ENCODE measurements around the gene PDYN.

DNA sequence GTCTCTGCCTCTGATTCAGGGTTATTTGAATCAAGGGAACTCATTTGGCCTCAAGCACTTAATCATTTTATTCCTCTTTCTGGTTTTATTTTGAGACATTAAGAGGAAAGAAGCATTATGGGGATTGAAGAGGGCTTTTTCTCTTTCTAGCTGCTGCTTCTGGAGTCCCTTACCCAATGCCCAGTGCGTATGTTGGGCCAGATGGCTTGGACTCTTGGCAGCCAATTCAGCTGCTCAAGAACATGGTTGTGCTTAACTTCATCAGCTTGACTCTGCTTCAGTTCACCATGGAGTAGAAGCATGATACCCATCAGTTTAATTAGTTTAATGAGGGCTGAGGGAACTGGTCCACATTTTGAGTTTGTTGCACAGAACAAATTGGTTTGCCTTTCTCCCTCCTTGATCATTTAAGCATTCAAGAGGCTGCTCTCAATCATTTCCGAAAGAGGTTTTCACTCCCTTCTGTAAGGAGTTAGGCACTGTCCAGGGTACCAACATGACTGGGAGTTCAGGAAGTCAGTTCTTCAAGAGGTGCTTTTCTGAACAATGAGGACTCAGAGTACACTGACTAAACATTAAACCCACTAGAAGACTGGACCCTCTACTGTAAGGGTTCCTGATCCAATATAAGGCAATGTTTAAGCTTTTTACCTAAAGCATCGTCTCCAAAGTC lies 14.6 kb downstream of the PDYN start:
- TF ChIP-seq, protein P1, sequence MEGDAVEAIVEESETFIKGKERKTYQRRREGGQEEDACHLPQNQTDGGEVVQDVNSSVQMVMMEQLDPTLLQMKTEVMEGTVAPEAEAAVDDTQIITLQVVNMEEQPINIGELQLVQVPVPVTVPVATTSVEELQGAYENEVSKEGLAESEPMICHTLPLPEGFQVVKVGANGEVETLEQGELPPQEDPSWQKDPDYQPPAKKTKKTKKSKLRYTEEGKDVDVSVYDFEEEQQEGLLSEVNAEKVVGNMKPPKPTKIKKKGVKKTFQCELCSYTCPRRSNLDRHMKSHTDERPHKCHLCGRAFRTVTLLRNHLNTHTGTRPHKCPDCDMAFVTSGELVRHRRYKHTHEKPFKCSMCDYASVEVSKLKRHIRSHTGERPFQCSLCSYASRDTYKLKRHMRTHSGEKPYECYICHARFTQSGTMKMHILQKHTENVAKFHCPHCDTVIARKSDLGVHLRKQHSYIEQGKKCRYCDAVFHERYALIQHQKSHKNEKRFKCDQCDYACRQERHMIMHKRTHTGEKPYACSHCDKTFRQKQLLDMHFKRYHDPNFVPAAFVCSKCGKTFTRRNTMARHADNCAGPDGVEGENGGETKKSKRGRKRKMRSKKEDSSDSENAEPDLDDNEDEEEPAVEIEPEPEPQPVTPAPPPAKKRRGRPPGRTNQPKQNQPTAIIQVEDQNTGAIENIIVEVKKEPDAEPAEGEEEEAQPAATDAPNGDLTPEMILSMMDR (IDR thresholded peaks at IDR 0.05): no peak
- no peak for TF ChIP-seq EZH2 (IDR thresholded peaks at IDR 0.05)
- TF ChIP-seq EZH2phosphoT487 (IDR thresholded peaks at IDR 0.05): no peak
